GM03348 (cell line): ENCODE results near the gene C10orf120.
A peak's percentile ranks its signal among the peaks of the same experiment; 100 is the strongest.

Experiments
- DNase-seq: peaks from one replicate; pipeline ENCODE4 v3.0.0; 2012; ENCODE audit warnings: low spot score

The C10orf120 gene

DNA sequence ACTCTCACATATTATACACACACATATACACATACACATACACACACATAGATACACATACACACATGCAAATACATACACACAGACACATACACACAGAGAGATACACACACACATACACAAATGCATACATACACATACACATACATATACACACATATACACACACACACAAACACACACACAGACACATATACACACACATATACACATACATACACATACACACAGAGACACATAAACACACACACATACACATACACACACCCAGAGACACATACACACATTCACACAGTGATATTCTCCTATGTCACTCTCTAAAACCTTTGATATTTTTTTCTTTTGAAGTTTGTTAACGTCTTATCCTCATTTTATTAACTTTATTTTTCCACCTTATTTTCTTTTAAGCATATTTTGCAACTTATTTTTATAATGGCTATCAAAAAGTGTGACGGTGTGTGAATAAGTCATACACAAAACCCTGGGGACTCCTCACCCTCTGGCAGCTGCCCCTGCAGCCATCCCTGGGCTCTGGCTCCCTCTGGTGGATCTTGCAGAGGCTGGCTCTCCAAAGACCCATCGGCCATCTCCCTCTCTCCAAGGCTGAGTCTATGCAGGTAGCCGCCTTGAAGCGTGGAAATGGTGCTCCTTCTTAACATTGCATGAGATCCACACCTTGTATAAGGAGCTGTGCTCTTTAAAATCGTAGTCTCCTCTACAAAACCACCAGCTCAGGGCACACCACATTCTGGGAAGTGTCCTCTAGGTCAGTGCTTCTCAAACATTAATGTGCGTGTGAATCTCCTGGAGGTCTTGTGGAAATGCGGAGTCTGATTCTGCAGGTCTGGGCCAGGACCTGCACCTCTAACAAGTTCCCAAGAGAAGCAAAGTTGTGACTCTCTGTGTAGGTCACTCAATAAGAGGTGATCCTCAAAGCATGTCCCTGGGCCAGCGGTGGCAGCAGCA lies 4.1 kb upstream of the C10orf120 start:
- DNase-seq = peak; percentile 92

DNA sequence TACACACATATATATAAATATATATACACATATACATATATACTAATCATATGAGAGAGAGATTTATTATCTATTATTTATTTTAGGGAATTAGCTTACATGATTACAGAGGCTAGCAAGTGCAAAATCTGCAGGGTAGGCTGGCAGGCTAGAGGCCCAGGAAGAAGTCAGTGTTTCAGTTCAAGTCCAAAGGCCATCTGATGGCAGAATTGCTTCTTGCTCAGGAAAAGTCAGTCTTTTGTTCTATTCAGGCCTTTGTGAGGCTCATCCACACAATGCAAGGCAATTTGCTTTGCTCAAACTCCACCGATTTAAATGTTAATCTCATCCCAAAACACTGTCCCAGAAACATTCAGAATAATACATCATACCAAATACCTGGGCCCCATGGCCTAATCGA lies 2.6 kb upstream of the C10orf120 start:
- DNase-seq = no peak

DNA sequence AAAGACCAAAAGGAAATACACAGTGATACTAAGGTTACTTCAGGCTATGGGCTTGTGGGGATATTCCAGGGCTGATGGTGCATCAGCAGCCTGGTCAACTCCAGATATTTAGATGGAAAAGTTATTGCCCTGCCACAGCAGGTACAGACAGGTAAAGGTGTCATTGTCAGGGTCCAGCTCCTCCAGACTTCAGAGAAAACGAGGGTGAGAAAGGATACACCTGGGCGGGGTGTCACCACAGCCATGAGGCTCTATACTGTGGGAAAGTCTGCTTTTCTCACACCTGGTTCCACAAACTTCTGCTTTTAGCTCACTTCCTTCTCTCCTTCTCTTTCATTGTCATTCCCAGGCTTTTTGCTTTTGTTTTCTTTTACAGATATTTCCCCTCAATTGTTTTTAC lies 2.0 kb upstream of the C10orf120 start:
- no peak for DNase-seq

- no peak for DNase-seq
Observed at GRCh38 chr10:122696687-122697086, 3.0 kb downstream of the C10orf120 start.

DNA sequence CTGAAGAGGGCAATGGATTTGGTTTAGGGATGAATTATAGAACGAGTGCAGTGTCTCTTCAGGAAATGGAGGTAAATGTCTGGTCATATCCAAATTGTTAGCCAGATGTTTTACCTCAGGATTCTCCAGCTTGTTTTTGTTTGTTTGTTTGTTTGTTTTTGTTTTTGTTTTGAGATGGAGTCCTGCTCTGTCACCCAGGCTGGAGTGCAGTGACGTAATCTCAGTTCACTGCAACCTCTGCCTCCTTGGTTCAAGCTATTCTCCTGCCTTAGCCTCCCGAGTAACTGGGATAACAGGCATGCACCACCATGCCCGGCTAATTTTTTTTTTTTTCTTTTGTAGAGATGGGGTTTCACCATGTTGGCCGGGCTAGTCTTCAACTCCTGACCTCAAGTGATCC lies 6.9 kb downstream of the C10orf120 start:
- no peak for DNase-seq

DNA sequence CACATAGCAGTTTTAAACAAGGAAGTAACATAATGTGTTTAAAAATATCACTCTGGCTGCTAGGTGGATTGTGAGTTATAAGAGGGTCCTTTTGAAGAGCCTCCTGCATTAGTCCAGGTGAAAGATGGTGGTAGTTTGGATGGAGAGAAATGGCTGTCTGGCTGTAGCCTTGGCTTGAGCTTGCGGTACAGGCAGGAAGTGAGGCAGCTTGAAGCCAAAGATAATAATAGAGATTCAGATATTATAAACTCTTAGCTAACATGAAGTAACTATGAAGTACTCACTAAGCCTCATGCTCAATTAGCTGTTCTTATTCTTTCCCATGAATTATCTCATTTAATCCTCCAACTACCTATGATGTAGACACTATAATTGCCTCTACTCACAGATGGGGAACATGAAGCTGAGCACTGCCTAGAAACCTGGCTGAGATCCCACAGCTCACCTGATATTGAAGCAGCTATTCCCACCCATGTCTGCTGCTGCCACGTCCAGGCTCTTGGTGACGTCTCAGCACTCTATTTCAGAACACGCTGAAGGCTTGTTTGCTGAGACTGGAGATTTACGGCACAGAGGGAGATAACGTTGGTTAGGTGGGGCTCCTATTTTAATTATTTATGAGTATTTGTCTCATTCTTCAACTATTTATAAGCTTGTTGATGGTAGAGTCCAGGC lies 10.4 kb downstream of the C10orf120 start:
- no peak for DNase-seq

- DNase-seq = peak; percentile 11
Observed at GRCh38 chr10:122688293-122688989, 11.2 kb downstream of the C10orf120 start.

- no peak for DNase-seq
Observed at GRCh38 chr10:122682522-122682921, 17.1 kb downstream of the C10orf120 start.

GRCh38 chr10:122678266-122678665 lies 21.4 kb downstream of the C10orf120 start:
- no peak for DNase-seq

- DNase-seq = no peak
Observed at GRCh38 chr10:122675278-122675677, 24.4 kb downstream of the C10orf120 start.

- no peak for DNase-seq
Observed at GRCh38 chr10:122674781-122675180, 24.9 kb downstream of the C10orf120 start.

- no peak for DNase-seq
Observed at GRCh38 chr10:122673731-122674130, 25.9 kb downstream of the C10orf120 start.

DNA sequence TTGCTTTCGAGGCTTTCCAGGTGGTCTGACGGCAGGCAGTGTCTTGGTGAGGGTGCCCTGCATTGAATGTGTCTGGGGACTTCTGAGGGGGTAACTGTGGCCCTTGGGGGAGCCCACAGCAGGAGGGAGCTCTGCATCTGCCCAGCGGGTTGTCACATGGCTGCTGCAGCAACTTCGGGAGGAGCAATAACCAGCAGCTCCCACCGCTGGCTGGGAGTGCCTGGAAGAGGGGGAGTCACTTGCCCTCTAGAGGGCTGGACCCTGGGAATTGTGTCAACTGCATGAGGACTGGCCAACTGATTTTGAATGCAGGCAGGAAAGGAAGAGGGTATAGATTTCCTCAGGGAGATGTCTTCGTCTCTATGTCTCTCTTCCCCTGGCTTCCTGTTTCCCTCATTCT lies 26.4 kb downstream of the C10orf120 start:
- no peak for DNase-seq

GRCh38 chr10:122672655-122673054 lies 27.0 kb downstream of the C10orf120 start:
- DNase-seq = no peak

- DNase-seq = no peak
Observed at GRCh38 chr10:122671355-122671754, 28.3 kb downstream of the C10orf120 start.

- no peak for DNase-seq
Observed at GRCh38 chr10:122669842-122670241, 29.8 kb downstream of the C10orf120 start.

GRCh38 chr10:122669045-122669444 lies 30.6 kb downstream of the C10orf120 start:
- no peak for DNase-seq

GRCh38 chr10:122665946-122666345 lies 33.7 kb downstream of the C10orf120 start:
- no peak for DNase-seq

DNA sequence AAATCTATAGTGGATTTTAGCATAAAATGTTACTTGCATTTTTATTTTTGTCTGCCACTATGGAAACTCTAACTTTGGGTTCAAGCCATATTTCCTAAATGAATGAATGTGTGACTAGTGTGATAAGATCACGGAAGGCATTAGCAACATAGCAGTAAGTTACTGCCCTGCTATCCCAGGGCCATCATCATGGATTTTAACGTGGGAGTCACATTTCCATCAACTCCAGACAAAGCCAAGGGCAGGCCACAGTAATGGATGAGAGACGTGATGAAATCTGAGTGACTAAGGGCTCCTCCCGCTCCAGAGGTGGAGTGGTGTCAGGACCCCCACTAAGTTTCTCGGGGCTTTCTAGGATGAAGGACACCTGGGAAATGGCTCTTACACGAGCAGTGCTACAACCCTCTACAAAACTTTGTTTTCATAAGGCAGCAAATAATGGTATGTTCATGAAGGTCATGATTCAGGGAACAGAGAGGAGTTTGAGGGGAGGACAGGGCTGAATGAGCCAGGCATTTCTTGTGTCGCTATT lies 34.3 kb downstream of the C10orf120 start:
- no peak for DNase-seq

DNA sequence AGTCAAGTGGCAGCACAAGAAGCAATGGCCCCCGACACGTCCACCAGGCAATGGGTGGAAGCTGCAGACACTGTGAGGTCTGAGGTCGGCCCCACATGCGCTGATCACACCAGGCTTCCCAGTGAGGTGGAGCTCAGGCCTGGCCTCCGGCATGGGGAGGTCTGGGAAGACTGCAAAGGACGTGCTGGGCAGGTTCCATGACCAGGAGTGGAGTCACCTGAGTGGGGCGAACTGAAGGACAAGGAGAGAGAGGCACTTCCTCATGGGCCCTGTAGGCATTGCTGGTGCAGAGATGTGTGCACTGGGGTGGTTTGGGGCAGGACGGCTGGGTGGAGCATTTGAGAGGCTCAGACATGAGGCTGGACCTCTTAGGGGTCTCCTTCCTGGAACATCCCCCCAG lies 35.1 kb downstream of the C10orf120 start:
- no peak for DNase-seq

DNA sequence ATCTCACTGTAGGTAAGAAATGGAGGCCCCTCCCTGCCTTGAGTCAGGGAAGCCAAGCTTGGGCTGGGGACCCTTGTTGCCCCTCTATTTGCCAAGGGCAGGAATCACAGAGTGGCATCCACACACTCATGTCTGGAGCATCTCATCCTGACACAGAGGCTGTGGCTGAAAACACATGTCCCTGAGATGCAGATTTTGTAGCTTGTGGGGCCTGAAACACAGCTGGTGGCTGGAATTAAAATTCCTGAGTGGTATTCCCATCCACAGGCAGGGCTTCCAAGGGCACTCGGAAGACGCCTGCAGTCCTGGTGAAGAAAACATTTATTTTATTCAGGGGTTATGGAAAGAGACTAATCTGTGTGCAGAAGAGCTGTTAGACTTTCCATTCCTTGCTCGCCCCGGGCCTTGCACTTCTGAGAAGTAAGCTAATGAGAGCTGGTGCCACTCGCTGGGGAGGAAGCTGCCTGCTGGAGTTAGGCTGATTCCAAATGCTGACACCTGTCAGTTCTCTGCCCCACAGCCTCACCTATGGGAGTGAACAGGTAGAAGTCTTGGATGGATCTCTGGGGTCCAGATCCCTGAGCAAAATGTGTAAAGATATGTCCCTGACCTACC lies 36.0 kb downstream of the C10orf120 start:
- no peak for DNase-seq

DNA sequence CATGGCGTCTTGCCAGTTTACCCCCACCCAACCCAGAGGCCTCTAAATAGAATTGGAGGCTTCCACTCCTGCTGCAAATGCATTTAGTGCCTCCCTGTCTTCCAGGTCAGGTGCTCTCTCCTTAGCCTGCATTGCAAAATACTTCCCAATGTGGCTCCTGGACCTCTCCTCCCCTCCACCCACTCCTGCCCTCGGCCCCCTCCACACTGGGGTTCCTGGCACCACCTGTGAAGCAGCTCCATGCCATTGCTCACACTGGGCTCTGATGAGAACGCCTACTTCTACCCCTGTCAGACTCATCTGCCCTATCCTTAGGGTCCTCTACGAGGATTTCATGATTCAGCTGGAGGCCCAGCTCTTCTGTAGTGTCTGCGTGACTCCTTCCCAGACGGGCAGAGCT lies 37.4 kb downstream of the C10orf120 start:
- DNase-seq = no peak
